HG02884 (cell line): ENCODE measurements around the gene DCP1A.

ENCODE experiments used
- ATAC-seq: cut with Tn5 transposase; IDR thresholded peaks from one replicate; pipeline ENCODE4 v1.9.1; 2021; ENCODE audit warnings: mild to moderate bottlenecking, moderate library complexity; ENCODE audit not compliant: unreplicated experiment

DCP1A gene

DNA sequence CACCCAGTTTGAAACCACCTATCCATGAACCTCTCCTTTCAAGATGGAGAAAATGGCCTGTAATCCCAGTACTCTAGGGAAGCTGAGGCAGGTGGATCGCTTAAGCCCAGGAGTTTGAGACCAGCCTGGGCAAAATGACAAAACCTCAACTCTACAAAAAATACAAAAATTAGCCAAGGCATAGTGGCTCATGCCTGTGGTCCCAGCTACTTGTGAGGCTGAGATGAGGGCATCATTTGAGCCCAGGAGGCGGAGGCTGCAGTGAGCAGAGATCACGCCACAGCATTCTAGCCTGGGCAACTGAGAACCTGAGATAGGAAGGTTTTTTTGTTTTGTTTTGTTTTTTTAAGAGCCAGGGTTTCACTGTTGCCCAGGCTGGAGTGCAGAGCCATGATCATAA lies 96.9 kb downstream of the DCP1A start:
- no peak for ATAC-seq

- no peak for ATAC-seq
These were observed 99.2 kb downstream of the DCP1A start for GRCh38 chr3:53248161-53248560.

- ATAC-seq = no peak
These were observed 99.7 kb downstream of the DCP1A start for GRCh38 chr3:53247619-53248018.

GRCh38 chr3:53244271-53244670 lies 103.1 kb downstream of the DCP1A start:
- no peak for ATAC-seq

GRCh38 chr3:53243785-53244184 lies 103.6 kb downstream of the DCP1A start:
- ATAC-seq = no peak

DNA sequence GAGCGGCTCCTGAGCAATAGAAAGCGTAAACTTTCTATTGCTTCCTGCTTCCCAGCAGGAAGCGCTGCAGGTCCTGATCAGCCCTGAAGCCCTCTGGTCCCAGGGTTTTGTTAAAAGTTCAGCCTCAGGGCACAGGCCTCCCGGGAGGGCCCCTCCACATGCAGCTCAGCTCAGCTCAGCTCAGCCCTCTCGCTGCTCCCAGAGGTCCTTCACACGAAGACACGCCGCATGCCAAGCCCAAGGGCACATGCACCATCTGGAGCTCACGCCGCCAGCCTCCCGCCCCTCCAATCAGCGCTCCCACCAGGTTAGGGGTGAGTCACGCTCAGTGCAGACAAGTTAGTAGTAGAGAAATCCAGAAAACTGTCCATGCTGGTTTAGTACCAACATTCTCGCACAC lies 104.2 kb downstream of the DCP1A start:
- no peak for ATAC-seq

DNA sequence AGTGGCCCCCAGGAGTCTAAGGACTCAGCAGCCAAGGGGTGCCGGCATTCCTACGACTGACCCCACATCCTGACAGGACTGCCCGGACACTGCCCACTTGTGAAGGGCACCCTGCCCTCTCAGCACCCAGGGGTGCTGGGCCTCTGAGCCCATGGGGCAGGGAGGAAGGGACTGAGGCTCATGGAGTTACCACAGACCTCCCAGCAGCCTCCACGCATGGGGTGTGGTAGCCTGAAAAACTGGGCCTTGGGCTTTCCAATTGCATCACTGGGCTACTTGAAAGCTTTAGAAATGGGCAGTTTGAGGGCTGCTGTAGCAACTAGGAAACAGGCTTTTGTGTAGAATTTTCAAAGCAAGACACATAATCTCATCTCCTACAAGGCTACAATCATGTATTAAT lies 104.7 kb downstream of the DCP1A start:
- no peak for ATAC-seq

GRCh38 chr3:53242155-53242554 lies 105.2 kb downstream of the DCP1A start:
- no peak for ATAC-seq

- no peak for ATAC-seq
These were observed 106.1 kb downstream of the DCP1A start for GRCh38 chr3:53240989-53241972.

GRCh38 chr3:53239800-53240199 lies 107.5 kb downstream of the DCP1A start:
- ATAC-seq = no peak

DNA sequence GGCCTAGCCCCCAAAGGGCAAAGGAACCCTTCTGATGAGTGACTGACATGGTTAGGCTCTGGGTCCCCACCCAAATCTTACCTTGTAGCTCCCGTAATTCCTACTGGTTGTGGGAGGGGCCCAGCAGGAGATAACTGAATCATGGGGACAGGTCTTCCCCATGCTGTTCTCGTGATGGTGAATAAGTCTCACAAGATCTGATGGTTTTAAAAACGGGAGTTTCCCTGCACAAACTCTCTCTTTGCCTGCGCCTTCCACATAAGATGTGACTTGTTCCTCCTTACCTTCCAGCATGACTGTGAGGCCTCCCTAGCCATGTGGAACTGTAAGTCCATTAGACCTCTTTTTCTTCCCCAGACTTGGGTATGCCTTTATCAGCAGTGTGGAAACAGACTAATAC lies 108.5 kb downstream of the DCP1A start:
- ATAC-seq = no peak

GRCh38 chr3:53238051-53238850 lies 109.1 kb downstream of the DCP1A start:
- ATAC-seq = no peak

DNA sequence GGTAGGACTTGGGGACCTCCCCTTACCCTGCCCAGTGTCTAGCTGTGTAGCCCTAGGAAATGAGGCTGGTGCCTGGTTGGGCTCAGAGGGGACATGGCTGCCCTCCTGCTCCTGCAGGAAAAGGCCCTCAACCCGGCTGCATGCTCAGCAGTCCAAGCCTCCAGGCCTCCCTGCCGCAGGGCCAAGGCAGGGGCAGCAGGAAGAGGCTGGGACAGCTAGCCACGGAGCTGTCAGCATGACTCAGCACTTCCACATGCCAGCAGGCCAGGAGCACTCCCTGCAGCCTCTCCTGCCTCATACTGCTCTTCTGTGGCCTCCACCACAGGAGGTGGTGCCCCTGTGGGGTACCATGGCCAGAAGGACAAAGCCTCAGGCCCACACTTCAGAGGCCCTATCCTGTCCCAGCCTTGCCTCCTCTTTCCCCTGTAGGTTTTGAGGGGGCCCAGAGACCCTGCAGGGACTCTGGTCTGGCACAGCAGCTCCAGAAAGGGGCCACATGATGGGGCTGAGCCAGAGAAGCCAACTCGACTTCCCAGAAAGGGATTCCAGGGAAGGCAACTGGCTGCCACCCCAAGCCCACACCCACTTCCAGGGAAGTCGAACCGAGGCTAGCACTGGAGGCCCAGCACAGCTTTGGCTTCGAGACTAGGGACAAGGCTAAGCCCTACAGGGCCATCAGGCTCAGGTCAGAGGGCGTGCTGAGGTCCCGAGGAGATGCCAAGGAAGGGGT lies 111.1 kb downstream of the DCP1A start:
- no peak for ATAC-seq

DNA sequence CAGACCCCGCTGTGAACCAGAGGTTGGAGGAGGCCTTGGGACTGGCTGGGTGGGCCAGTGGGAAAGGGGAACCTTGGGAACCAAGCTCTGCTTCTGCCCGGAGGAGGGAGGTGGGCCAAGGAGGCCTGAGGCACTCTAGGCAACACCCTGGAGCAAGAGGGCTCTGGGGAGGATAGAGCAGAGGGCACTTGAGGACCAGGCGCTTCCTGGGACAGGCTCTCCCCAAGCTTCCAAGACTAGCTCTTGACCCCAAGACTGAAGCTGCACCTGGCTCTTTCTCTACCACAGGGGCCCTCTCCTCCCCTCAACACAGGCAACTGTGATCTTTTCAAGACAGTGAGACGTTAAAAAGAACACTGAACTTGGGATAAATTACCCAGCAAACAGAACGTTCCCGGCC lies 111.8 kb downstream of the DCP1A start:
- no peak for ATAC-seq

DNA sequence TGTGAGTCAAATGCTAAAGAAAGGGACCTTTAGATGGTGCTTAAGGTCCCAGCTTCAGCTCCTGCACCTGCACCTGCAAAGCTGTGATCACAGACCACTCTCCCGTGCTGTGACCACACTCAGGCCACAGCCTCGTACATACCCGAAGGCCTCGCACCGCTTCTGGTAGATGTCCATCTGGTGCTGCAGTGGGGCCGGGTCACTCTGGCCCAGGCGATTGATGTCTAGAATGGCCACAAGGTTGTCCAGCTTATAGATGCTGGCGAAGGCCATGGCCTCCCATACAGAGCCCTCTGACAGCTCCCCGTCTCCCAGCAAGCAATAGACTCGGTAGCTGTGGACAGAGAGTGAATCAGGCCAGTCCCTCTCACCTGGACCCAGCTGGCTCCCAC lies 112.5 kb downstream of the DCP1A start:
- ATAC-seq = no peak

DNA sequence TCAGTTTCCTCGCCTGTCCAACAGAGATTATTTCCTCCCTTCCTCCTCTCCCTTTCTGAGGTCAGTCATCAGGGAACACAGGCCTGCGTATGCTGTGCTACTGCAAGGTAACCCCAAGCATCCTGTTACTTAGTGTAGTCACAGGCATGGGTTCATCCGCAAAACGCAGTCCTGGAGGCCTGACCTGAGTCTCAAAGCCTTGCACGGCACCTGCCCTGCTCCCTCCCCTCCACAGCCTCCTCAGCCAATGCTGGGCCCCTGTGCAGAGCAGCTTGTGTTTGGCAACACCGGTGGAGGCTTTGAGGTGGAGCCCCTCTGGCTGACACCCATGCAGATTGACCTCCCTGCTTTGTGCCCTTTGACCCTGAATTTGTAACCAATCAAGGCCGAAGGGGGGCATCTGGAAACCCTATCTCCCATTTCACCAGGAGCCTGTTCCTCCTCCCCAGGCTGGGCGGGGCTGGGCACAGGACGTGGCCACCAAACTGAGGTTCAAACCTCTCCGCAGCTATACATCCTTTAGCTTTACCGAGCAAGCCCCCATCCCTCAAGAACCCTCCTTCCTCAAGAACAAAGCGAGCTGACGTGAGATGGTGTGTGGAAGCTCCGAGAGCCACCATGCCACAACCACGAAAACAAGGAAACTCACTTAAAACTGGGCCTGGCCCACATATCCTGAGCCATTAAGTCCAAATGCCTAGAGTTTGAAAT lies 113.1 kb downstream of the DCP1A start:
- no peak for ATAC-seq
